Activated naive CD8-positive, alpha-beta T cell (primary cell): ENCODE results near the gene CCDC102A.

ENCODE experiments used
- H3K27ac Mint-ChIP-seq: one replicate; pipeline ENCODE4 v1.8.0; 2021; ENCODE audit warnings: mixed read lengths
- H3K27me3 Mint-ChIP-seq: one replicate; pipeline ENCODE4 v1.8.0; 2021; ENCODE audit warnings: mixed read lengths
- H3K36me3 Mint-ChIP-seq: one replicate; pipeline ENCODE4 v1.8.0; 2021; ENCODE audit warnings: mixed read lengths
- H3K4me1 Mint-ChIP-seq: one replicate; pipeline ENCODE4 v1.8.0; 2021; ENCODE audit warnings: low read depth, mixed read lengths
- H3K4me3 Mint-ChIP-seq: one replicate; pipeline ENCODE4 v1.8.0; 2021; ENCODE audit warnings: mild to moderate bottlenecking, mixed read lengths
- H3K9me3 Mint-ChIP-seq: one replicate; pipeline ENCODE4 v1.8.0; 2021; ENCODE audit warnings: low read depth, mixed read lengths

CCDC102A gene

DNA sequence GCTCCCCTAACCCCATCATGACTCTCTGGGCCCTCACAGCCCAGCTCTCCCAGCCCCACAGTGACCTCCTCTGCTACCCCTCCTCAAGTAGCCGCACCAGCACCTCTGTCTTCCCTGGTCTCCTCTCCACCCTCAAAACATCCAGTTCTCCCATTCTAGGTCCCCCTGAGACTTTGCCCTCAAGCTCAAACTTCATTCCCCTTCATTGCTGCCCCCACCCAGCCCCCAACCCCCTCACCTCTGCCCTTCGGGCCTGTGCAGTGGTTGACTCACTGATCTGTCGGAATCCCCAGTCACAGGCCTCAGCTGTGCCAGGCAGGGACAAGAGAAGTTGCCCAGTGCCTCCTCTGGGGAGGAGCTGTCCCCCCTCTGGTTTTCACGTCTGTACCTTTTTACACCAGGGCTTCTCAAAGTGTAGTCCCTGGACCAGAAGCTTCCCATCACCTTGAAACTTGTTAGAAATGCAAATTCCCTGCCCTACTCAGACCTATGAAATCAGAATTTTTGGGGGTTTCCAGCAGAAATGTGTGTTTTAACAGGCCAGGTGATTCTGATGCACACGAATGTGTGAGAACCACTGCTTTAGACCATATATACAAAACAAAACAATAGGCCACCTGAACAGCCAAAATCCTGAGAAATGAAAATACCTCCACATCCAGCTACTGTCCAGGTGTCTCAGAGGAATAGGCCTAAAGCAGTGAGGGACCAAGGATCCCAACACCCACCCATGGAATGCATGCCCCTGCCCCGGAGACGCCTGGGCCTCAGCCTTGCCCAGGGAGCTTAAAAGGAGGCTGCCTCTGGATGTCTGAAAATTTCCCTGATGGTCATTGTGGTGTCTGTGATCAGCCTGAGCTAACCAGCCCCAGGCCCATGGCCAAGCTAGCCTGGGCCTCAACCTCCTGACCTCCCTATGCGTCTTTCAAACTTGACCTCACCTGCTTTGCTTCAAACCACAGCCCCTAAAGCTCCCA is 49.2 kb downstream of the CCDC102A start:
- Mint-ChIP-seq H3K4me3 (peak overlapping the region; percentile 81), H3K27me3 (no peaks in the 10 kb centered on the region), H3K9me3 (no peaks in the 10 kb centered on the region), H3K27ac (peak overlapping the region; percentile 47), H3K36me3 (no peaks in the 10 kb centered on the region), H3K4me1 (peaks cover 18% of the 10 kb centered on the region)

DNA sequence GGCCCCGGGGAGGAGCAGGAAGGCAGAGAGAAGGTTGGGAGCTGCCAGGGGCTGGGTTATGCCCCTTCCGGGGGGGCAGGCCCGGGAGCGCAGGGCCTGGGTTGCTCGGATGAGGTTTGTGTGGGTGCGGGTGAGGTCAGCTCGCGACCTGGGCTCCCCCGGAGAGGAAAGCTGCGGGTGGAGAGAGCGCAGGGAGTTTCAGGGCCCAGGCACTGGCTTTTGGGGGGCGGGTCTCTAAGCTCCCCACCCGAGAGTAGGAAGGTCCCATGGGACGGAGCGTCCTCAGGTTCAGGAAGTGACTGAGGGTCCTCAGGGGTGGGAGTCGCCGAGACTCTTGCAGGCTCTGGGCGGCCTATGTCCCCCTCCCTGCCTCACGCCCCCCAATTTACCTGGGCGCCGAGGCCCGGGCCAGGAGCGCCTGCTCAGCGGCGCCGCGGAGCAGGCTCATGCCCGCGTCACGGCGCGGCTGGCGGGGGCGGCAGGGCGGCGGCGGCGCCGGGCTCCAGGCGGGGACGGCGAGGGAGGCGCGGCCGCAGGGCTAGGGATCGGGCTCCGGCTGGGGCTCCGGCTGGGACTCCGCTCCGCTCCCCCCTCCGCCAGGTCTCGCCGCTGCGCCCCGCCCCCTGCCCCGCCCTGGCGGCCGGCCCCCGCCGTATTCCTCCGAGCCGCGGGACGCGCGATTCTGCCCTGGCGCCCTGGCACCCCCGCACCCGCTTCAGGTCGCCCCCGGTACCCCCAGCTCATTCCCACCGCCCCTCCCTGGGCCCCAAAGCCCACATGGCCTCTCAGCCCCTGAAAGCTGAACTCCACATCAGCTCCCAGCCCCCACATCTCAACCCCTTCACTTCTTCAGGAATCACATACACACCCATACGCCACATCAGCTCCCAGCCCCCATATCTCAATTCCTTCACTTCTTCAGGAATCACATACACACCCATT is 50.2 kb downstream of the CCDC102A start, which contains the start of gene DOK4:
DOK4 (minus strand) TSS at position 578 of the 942 bp plus-strand sequence. CDS start 6,986 bp downstream, outside the sequence.
- peak within 1 kb of the TSS; percentile 85 for H3K4me3 Mint-ChIP-seq
- peaks cover 18% of the 10 kb centered on the region for H3K4me1 Mint-ChIP-seq
- peak within 1 kb of the TSS; percentile 47 for H3K27ac Mint-ChIP-seq
- H3K9me3 Mint-ChIP-seq, result no peaks in the 10 kb centered on the region
- no peaks in the 10 kb centered on the region for H3K27me3 Mint-ChIP-seq
- no peaks in the 10 kb centered on the region for H3K36me3 Mint-ChIP-seq

- H3K4me1 Mint-ChIP-seq, result peaks cover 18% of the 10 kb centered on the region
- no peaks in the 10 kb centered on the region for H3K27me3 Mint-ChIP-seq
- peak overlapping the region; percentile 22 for H3K27ac Mint-ChIP-seq
- H3K36me3 Mint-ChIP-seq, result no peaks in the 10 kb centered on the region
- no peaks in the 10 kb centered on the region for H3K9me3 Mint-ChIP-seq
- H3K4me3 Mint-ChIP-seq, result peak overlapping the region; percentile 85
Observed at GRCh38 chr16:57485091-57485915, 51.1 kb downstream of the CCDC102A start.

DNA sequence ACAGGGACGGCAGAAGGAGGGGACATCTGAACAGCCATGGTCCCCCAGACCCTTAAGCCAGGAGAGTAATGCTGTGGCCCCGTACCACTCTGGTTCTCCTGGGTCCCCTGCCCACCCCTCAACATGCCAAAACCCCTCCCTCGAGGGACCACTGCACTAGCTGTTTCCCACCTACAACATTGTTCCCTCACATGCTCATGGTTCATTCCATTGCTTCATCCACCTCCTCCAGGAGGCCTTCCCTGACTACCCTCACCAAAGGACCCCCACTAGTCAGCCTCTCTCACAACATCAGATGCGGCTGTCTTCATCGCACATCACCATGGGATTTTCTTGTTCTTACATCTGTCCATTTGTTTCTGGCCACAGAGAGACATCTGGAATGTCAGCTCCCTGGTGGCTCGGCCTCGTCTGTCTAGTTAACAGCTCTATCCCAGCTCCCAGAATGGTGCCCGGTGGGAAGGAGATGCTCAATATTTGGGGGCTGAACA is 51.8 kb downstream of the CCDC102A start:
- H3K9me3 Mint-ChIP-seq, result no peaks in the 10 kb centered on the region
- no peaks in the 10 kb centered on the region for H3K36me3 Mint-ChIP-seq
- H3K27ac Mint-ChIP-seq, result no peak overlapping the region
- peaks cover 18% of the 10 kb centered on the region for H3K4me1 Mint-ChIP-seq
- H3K4me3 Mint-ChIP-seq, result no peak overlapping the region
- no peaks in the 10 kb centered on the region for H3K27me3 Mint-ChIP-seq

GRCh38 chr16:57483725-57484514 is 52.5 kb downstream of the CCDC102A start:
- Mint-ChIP-seq H3K36me3 (no peaks in the 10 kb centered on the region), H3K9me3 (no peaks in the 10 kb centered on the region), H3K4me1 (peaks cover 20% of the 10 kb centered on the region), H3K27me3 (no peaks in the 10 kb centered on the region), H3K27ac (no peak overlapping the region), H3K4me3 (no peak overlapping the region)

DNA sequence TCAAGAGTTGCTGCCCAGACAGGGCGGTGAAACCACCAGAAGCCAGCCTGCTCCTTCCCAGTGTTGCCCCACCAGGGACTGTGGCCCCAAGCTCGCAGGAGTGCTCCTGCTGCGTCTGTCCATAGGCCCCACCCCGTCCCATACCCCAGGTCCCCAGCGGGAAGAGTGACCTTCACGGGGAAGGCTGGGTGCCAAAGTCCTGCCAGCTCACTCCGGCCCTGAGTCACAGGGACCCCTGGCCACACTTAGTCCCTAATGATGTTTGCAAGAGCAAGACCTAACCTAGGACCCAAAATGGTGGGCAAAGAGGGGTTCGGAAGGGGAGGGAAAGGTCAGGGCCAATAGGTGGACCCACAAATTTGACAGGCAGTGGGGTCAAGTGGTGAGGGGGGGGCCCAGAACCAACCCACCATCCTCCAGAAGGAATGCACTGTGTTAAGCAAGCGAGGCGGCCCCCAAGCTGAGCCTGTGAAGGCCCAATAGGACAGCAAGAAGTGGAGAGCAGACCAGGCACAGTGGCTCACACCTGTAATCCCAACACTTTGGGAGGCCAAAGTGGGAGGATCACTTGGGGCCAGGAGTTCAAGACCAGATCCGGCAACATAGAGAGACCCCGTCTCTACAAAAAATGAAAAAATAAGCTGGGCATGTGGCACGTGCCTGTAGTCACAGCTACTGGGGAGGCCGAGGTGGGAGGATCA is 53.4 kb downstream of the CCDC102A start:
- H3K9me3 Mint-ChIP-seq, result no peaks in the 10 kb centered on the region
- H3K4me3 Mint-ChIP-seq, result no peak overlapping the region
- H3K4me1 Mint-ChIP-seq, result peaks cover 22% of the 10 kb centered on the region
- no peaks in the 10 kb centered on the region for H3K27me3 Mint-ChIP-seq
- H3K27ac Mint-ChIP-seq, result no peak overlapping the region
- H3K36me3 Mint-ChIP-seq, result no peaks in the 10 kb centered on the region

- no peaks in the 10 kb centered on the region for H3K27me3 Mint-ChIP-seq
- no peaks in the 10 kb centered on the region for H3K36me3 Mint-ChIP-seq
- no peak overlapping the region for H3K4me3 Mint-ChIP-seq
- no peaks in the 10 kb centered on the region for H3K9me3 Mint-ChIP-seq
- H3K27ac Mint-ChIP-seq, result no peak overlapping the region
- peaks cover 16% of the 10 kb centered on the region for H3K4me1 Mint-ChIP-seq
Observed at GRCh38 chr16:57481421-57481820, 55.0 kb downstream of the CCDC102A start.

DNA sequence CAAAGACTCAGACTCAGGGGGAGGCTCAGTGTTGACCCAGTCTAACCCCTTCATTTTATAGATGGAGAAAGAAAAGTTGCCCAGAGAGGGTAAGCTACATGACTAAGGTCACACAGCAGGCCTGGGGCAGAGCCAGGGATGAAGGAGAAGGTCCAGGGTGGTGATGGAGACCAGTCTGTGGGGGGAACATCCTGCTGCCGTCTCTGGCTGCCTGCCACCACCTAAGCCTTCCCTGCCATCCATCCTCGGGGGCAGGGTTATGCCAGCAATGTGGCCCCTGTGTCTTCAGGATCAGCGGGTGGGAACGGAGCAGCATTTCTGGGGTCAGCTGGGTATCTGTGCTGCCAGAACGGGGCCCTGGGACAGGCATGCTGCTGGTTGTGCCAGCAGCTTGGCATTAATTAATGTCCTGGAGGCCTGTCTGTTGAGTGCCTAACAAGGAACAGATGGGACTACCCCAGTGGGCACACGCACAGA is 55.6 kb downstream of the CCDC102A start:
- Mint-ChIP-seq H3K27ac (no peak overlapping the region), H3K27me3 (no peaks in the 10 kb centered on the region), H3K4me3 (no peak overlapping the region), H3K4me1 (peaks cover 19% of the 10 kb centered on the region), H3K9me3 (no peaks in the 10 kb centered on the region), H3K36me3 (no peaks in the 10 kb centered on the region)

DNA sequence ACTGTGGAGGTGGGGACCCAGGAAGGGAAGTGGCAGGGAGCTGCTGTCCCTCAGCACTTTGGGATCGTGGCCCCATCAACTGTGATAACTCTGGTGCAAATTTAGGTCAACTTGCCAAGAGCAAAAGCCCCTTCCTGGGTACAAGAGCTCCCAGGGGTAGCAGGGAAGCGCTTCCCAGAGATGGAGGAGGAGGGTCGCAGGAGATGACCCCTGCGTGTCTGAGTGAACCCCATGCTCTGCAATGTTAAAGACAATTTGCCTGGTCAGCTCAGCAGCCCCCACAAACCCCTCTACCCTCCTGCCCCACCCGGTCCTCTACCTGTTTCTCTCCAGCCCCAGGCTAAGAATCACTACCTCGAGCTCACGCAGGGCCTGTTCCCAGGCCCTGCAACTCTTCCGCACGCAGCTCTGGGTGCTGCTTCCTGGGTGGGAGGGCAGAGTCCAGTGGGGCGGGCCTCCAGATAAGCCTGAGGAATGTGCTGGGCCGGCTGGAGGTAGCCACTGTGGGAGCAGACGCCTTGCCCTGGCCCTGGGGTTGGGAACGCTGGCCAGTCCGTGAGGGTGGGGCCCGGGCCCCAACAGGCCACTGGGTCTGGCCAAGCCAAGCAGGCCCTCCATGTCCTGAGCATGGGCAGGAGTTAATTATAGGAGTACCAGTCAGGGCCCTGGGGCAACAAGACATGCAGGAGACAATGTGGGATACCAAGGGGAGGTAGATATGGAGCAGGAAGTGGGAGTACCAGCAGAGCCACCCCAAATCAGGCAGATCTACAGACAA is 56.2 kb downstream of the CCDC102A start:
- no peaks in the 10 kb centered on the region for H3K9me3 Mint-ChIP-seq
- no peak overlapping the region for H3K27ac Mint-ChIP-seq
- H3K4me3 Mint-ChIP-seq, result no peak overlapping the region
- H3K27me3 Mint-ChIP-seq, result no peaks in the 10 kb centered on the region
- H3K4me1 Mint-ChIP-seq, result peaks cover 15% of the 10 kb centered on the region
- H3K36me3 Mint-ChIP-seq, result no peaks in the 10 kb centered on the region

GRCh38 chr16:57479205-57479975 is 57.0 kb downstream of the CCDC102A start:
- H3K27me3 Mint-ChIP-seq, result no peaks in the 10 kb centered on the region
- no peaks in the 10 kb centered on the region for H3K9me3 Mint-ChIP-seq
- H3K4me3 Mint-ChIP-seq, result no peak overlapping the region
- no peak overlapping the region for H3K27ac Mint-ChIP-seq
- H3K4me1 Mint-ChIP-seq, result peaks cover 14% of the 10 kb centered on the region
- no peaks in the 10 kb centered on the region for H3K36me3 Mint-ChIP-seq

GRCh38 chr16:57478396-57479204 is 57.8 kb downstream of the CCDC102A start:
- Mint-ChIP-seq H3K27me3 (no peaks in the 10 kb centered on the region), H3K4me1 (peaks cover 14% of the 10 kb centered on the region), H3K4me3 (no peak overlapping the region), H3K36me3 (no peaks in the 10 kb centered on the region), H3K27ac (no peak overlapping the region), H3K9me3 (no peaks in the 10 kb centered on the region)
